Measurements from ENCODE around the gene UGT2A2.
A peak's percentile ranks its signal among the peaks of the same experiment; 100 is the strongest.
"Not testable (repeated sequence)": the region's sequence is repeated elsewhere in the genome, so short reads cannot be mapped to it uniquely, and the experiment has no call there.

The UGT2A2 gene

DNA sequence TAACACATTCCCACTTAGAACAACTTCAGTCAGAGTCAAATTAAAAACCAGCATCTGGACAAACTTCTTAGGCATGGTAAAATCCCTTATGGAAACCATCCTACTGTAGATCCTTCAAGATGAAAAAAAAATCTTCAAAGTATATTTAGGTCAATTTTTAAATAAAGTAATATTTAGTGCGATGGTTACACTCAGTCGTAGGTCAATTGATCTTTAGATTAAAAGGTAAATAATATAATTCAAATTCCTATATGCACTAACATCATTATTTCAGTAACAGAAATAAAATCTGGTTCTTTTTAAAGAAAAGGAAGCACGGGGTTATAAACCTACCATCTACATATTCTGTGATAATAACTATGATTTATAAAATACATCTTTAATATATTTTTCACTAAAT is at the start of gene UGT2A2:
Gene UGT2A2, minus strand, starts transcription at position 101 of the 400 bp plus-strand sequence. Its CDS starts 2 bp downstream, at position 99.
- no peak for DNase-seq (ENCODE audit: low spot score)

DNA sequence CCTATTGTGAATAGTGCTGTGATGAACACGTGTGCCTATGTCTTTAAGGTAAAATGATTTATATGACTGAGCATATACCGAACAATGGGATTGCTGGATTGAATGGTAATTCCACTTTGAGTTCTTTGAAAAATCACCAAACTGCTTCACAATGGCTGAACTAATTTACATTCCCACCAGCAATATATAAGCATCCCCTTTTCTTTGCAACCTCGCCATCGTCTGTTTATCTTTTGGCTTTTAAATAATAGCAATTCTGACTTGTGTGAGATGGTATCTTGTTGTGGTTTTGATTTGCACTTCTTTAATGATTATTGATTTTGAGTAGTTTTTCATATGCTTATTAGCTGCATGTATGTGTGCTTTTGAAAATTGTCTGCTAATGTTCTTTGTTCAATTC is 45.4 kb upstream of the UGT2A2 start:
- DNase-seq (ENCODE audit: low spot score): no peak

DNA sequence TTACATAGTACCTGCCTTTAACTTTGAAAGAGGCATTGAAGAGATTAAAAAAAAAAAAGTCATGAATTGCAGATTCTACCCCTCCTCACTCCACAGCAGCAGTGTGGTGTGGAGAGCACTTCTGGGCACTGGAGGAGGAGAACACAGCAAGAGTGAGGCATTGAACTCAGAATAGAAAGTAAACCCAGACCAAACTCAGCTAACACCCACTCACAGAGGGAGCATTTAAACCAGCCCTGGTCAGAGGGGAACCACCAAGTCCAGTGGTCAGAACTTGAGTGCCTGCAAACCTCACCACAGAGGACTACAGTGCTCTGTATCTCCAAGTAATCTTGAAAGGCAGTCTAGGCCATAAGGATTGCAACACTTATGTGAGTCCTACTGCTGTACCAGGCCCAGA is 29.2 kb upstream of the UGT2A2 start:
- DNase-seq (ENCODE audit: low spot score): no peak

DNA sequence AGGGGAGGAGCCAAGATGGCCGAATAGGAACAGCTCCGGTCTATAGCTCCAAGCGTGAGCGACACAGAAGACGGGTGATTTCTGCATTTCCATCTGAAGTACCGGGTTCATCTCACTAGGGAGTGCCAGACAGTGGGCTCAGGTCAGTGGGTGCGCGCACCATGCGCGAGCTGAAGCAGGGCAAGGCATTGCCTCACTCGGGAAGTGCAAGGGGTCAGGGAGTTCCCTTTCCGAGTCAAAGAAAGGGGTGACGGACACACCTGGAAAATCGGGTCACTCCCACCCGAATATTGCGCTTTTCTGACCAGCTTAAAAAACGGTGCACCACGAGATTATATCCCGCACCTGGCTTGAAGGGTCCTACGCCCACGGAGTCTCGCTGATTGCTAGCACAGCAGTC is 24.6 kb upstream of the UGT2A2 start:
- not testable (repeated sequence) for DNase-seq (ENCODE audit: low spot score)

DNA sequence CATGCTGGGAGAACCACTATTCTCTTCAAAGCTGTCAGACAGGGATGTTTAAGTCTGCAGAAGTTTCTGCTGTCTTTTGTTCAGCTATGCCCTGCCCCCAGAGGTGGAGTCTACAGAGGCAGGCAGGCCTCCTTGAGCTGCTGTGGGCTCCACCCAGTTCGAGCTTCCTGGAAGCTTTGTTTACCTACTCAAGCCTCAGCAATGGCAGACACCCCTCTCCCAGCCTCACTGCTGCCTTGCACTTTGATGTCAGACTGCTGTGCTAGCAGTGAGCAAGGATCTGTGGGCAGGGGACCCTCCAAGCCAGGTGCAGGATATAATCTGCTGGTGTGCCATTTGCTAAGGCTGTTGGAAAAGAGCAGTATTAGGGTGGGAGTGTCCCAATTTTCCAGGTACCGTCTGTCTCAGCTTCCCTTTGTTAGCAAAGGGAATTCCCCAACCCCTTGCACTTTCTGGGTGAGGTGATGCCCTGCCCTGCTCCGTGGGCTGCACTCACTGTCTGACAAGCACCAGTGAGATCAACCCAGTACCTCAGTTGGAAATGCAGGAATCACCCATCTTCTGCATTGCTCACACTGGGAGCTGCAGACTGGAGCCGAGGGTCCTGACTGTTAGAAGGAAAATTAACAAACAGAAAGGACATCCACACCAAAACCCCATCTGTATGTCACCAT is 21.8 kb upstream of the UGT2A2 start:
- DNase-seq (ENCODE audit: low spot score): peak; percentile 8

DNA sequence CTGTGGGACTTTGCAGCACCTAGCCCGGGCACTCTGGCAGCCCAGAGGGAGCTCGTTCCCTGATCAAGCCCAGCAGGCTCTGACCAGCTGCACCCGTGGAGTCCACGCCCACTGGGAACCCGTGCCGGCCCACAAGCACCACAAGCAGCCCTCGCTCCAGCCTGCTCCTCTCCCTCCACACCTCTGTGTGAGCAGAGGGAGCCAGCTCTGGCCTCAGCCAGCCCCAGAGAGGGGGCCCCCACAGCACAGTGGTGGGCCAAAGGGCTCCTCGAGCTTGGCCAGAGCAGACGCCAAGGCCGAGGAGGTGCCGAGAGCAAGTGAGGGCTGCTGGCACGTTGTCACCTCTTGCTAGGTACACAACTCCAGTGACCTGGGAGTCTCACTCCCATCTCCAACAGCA is 18.7 kb upstream of the UGT2A2 start:
- DNase-seq (ENCODE audit: low spot score): no peak

DNA sequence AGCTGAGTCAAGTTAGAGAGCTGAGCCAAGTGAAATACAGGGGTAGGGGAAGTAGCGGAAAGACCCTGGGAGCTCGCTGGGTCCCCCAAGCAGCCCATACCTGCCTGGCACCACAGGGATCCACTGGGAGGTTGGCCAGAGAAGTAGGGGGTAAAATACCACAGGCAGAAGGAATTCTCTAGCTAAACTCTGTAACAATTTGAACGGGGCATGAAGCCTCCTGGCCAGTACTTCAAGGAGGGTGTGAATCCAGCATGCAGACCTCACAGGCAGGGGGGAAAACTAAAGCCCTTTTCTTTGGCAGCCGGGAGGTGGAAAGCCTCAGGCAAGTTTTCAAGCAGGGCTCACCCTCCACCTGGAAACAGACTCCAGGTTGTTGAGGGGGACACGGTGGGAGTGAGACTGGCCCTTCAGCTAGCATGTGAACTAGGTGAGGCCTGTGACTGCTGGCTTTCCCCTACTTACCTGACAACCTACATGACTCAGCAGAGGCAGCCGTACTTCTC is 17.3 kb upstream of the UGT2A2 start:
- no peak for DNase-seq (ENCODE audit: low spot score)

DNA sequence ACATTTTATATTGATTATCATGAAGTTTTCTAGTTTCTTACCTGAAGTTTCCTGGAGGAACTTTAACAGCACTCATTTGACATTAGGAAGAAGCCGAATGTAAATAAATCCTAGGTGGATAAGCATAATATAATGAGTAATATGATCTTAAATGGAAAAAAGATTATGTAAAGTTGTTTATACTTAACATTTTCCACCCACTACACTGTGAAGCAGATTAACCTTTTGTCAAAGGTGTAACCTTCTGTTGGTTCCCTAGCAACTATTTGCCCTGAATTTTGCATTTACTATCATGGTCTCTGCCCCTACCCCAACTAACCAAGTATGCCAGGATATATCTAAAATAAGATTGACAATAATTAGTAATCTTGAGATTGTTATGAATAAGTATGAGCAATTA is 13.7 kb upstream of the UGT2A2 start, which contains the start of gene UGT2A1:
Gene UGT2A1, minus strand, starts transcription at position 101 of the 400 bp plus-strand sequence. CDS start 5,603 bp downstream, outside the sequence.
- no peak for DNase-seq (ENCODE audit: low spot score)

DNA sequence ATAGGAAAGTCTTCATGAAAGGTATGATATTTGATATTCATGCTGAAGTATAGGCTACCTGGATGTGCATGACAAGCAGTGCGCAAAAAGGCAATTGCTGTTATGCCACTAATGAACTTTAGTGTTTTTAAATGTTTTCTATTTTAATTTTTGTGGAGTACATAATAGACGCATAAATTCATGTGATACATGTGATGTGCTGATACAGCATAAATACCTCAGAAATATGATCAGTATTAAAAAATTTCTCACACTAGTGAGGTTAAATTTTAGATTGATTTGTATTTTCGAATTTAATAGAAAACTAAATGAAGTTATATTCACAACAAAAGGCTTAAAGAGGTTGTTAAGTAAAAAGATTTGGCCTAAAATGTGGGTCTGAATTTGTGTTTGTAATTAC is 11.4 kb upstream of the UGT2A2 start:
- DNase-seq (ENCODE audit: low spot score): no peak

DNA sequence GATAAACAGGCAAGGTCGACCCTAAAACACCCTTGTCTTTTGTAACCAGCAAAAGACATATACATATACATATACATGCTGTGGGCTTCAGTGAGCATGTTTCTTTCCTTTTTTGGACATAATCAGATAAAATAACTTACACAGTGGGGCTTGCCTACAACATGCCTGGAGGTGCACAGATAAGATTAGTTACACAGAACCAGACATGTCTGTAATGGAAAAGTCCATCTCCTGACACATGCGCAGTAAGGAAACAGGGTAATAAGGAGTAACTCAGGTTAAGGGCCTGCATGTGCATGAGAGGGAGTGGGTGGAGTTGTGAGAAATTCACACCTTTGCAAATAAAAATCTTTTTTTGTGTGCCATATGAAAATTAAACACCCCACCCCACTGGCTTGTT is 10.2 kb upstream of the UGT2A2 start:
- no peak for DNase-seq (ENCODE audit: low spot score)

DNA sequence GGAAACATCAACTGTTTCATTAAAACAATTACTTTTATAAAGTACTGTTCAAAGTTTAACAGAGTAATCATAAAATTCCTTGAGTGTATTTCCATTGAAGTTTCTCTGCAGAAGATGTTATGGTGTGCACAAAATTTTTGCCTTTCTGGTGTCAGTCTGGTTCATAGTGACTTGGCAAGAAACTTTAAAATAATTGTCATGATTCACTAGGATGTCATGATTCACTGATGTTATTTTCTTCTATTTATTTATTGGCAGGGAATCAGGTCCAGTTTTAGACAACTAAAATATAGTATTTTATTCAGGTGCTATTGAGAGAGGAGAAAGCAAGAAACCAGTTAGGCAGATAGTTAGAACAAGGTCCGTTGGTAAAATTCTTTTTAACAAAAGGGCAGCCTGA is 9.8 kb upstream of the UGT2A2 start:
- DNase-seq (ENCODE audit: low spot score): no peak

DNA sequence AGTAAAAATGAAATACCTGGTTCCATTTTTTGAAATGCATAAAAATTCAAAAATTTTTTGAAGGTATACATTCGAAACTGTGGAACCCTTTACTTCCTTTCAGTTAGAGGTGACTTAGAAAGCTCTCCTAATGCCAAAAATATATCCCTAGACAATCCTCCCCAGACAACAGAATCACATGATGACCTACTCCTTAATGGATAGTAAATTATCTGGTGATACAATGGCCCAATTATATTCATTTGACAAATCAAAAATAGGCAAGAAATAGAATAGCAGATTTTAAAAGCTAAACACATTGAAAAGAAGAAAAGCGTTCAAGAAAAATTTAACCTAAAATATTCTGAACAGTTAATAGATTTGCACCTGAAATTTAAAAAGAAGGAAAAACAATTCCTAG is 3.5 kb upstream of the UGT2A2 start:
- DNase-seq (ENCODE audit: low spot score): no peak

DNA sequence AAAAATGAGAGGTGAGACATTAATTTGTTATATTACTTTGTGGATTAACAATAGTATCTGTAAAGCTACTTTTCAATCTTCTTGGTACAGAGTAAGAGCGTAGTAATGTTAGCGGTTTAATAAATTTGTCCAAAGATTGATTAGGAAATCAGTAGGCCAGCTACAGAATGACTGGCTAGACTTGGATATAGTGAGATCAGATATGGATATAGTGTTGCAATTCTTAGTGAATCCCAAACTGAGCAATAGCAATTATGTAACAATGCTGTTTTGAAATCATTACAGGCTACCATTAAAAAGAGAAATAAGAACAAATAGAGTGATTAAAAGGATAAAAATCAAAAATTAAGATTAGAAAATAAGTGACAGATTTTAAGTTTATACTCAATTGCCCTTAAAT is 847 bp upstream of the UGT2A2 start:
- DNase-seq (ENCODE audit: low spot score): no peak

DNA sequence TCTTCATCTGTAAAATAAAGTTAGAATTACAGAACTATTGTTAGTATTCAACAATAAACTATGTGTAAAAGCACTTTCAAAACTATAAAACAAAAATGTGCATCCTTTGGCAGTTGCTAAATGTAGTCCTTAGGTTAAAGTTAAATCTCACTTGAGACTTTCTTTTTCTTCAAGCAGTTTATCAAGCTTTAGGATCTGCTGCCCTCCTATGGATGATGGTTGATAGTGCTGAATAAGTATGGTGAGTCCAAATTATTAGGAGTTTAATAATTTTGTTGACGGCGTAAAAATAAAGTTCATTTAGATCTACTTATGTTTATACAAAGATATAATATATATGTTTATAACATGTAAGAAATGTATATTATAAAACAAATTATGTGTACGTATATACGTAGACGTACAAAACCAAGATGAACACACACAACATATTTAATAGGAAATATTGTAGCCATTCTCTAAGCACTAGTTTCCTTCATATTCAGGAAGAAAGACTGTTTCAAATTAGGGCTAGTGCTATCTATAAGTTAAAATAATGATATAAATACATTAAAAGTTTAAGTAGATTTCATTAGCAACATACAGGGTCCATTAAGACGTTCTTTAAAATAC is 22.3 kb downstream of the UGT2A2 start:
- no peak for DNase-seq (ENCODE audit: low spot score)

DNA sequence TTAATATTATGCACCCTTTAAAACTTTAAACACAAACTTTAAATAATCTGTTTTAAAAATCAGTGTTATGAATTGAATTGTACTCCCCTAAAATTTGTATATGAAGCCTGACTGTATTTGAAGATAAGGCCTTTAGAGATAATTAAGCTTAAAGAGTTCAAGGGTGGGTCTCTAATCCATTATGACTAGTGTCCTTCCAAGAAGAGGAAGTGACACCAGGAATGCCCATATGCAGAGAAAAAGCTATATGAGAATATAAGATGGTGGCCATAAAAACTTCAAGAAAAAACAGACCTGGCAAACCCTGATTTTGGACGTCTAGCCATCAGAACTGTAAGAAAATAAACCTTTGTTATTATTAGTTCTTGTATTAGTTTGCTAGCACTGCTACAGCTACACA is 29.0 kb downstream of the UGT2A2 start:
- no peak for DNase-seq (ENCODE audit: low spot score)

DNA sequence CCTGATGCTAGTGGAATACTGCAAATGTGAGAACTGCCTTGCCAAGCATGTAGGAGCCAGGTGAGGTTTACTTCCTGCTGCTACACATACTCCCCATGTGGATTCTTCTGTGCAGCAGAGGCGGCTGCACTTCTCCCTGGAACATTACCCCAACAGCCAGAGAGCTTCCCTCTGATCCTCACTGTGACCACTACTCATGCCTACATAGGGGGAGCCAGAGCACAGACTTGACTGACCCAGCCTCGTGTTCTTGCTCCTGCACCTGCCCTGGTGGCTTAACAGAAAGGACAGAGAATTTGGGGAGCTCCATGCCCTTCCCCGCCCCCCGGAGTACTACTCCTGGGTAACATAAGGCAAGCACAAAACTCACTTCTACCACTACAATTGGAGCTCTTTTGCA is 38.4 kb downstream of the UGT2A2 start:
- no peak for DNase-seq (ENCODE audit: low spot score)

DNA sequence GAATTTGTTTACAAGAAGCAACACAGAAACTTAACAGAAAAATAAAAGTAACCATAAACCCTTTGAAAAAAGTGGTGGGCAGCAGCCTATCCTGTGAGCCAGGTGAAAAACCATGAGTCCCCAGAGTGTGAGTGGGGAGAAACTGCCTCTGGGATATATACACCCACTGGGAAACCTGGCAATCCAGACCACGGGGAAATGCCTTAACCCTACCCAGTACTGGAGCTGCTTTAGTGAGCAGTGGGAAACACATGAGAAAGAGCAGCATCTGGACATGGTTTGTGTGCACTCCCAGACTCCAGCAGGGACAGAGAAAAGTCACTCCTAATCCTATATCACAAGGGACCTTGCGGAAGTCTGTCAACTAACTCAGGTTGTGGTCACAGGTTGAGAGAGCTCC is 39.4 kb downstream of the UGT2A2 start:
- no peak for DNase-seq (ENCODE audit: low spot score)

DNA sequence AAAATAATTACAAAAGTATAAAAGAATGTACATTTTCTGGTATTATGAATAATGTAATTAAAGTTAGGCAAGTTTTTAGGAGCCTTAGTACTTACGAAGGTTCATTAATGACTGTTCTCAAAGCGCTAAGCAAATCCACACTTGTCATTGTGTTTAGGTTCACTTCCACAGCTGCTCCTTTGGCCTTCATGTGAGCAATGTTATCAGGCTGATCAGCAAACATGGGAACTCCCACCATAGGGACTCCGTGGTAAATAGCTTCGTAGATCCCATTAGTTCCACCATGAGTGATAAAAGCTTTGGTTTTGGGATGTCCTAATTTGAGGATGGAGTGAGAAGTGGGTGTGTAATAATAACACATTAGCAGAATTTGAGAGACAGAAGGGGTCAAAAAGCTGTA is 45.1 kb downstream of the UGT2A2 start:
- no peak for DNase-seq (ENCODE audit: low spot score)

DNA sequence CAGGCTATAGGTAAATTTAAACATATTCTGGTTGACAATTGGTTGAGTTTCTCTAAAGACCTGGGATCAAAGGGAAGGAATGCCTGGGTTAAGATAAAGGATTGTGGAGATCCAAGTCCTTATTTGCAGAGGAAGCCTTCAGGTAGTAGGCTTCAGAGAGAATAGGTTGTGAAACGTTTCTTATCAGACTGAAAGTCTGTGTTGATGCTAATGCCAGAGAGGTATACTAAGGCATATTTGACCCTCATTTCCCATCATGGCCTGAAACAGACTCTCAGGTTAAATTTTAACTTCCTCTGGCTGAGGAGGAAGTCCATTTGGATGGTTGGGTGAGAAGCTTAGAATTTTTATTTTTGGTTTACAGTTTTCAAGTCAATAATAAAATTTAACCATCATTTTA is 48.1 kb downstream of the UGT2A2 start:
- DNase-seq (ENCODE audit: low spot score): no peak

DNA sequence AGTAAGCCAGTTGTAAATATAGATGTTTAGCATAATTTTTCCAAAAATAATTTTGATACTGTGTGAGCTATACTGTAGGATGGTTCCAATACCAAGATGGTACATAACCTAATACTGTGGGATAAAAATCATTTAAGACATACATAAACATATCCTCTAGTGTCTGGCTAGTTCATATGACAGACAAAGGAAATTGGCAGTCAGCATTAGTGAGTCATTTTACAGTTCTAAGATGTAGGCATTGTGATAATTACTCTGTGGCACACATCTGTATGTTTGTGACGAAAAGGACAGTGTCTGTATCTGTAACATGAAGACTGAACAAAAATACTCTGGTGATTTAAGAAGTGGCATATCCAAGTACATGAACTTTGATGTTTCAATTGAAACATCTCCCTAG is 49.6 kb downstream of the UGT2A2 start:
- no peak for DNase-seq (ENCODE audit: low spot score)

DNA sequence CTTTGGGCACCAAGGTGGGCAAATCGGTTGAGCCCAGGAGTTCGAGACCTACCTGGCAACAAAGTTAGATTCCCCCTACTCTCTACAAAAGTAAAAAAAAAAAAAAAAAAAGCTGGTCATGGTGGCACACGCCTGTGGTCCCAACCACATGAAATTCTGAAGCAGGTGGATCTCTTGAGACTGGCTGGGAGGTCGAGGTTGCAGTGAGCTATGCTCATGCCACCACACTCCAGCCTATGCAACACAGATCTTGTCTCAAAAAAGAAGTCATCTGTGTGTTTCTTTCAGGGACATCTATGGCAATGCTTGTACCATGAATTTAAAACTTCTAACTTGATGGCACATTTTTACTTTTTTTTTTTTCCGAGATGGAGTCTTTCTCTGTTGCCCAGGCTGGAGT is 55.3 kb downstream of the UGT2A2 start:
- no peak for DNase-seq (ENCODE audit: low spot score)

DNA sequence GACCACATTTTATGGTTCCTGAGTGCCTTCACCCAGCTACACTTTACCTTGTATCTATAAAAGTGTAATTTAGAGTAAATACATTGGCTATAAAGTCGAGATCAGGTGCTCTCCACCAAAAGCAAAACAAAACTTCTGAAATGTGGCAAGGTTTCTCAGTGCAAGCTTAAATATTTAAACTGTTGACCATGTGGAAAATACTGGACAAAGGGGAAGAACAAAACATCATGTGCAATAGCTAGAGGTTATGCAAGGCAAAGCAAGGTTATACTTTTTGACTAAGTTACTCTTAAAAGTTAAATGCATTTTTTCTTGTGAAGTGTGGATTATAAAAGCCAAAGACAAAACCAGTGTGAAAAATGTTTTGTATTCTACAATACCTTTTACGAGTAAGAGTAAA is 55.9 kb downstream of the UGT2A2 start:
- no peak for DNase-seq (ENCODE audit: low spot score)

DNA sequence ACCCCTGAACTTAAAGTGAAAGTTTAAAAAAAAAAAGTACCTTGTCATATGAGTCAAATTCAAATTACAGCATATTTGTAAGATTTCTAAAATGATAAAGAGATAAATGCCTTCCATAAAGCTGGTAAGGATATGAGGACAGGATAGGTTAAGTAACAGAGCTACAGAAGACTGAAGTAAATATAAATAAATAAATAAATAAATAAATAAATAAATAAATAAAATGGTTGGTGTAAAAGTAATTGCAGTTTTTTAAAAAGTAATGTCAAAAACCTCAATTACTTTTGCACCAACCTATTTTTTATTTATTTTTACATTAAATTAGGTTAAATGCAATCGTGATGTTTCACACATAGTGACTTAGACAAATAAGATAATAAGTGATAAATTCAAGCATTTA is 62.2 kb downstream of the UGT2A2 start:
- DNase-seq (ENCODE audit: low spot score): no peak

All from CD4-positive, alpha-beta T cell treated with Interleukin-2 at 100 ng/mL for 4 hours (primary cell).